K562 (cell line): ENCODE data around the gene HOMEZ. TPM values are rescaled to one million over a fixed set of nuclear protein-coding genes. Genes with fewer than 3 reads are reported as not detected.

Experiments
- BCOR ChIP-seq: fragments of 450-650 bp; IDR thresholded peaks from 2 replicates; pipeline ENCODE4 v1.6.1; 2016
- CEBPB ChIP-seq: fragments of 450-650 bp; IDR thresholded peaks from 2 replicates; pipeline ENCODE4 v1.6.1; 2016; ENCODE audit warnings: missing genetic modification characterization, missing compliant biosample characterization
- DDX20 ChIP-seq: fragments of 450-650 bp; IDR thresholded peaks from 2 replicates; pipeline ENCODE4 v1.6.1; 2016; ENCODE audit warnings: missing genetic modification characterization, low read depth, mild to moderate bottlenecking, missing compliant biosample characterization, moderate library complexity
- ETV6 ChIP-seq, 3 experiments: fragments of 150-350 bp in 1 of 3; sonication (generic) in 1 of 3; formaldehyde crosslinking in 1 of 3; IDR thresholded peaks; 2 replicates each; pipeline versions ENCODE4 v1.6.1 to v1.8.0; 2014 to 2022; ENCODE audit warnings: borderline replicate concordance in 2 of 3, low read depth in 2 of 3, antibody characterized with exemption in 1 of 3, low read length in 1 of 3, mild to moderate bottlenecking in 1 of 3, missing genetic modification reagents in 1 of 3
- EWSR1 ChIP-seq: fragments of 450-650 bp; IDR thresholded peaks from 2 replicates; pipeline ENCODE4 v1.6.1; 2018; ENCODE audit warnings: borderline replicate concordance, mild to moderate bottlenecking, low read depth, moderate library complexity; ENCODE audit not compliant: partially characterized antibody
- FOXK2 ChIP-seq, 2 experiments: fragments of 450-650 bp; IDR thresholded peaks in 1 of 2; conservative IDR thresholded peaks in 1 of 2; 2 replicates each; pipeline ENCODE4 v1.6.1; 2016; ENCODE audit warnings: low read depth in 2 of 2, mild to moderate bottlenecking in 1 of 2
- HNRNPK ChIP-seq: fragments of 200-400 bp; formaldehyde crosslinking; IDR thresholded peaks from one replicate; pipeline ENCODE4 v1.6.1; 2018; ENCODE audit warnings: mild to moderate bottlenecking, low read depth, low read length; ENCODE audit not compliant: poor library complexity, severe bottlenecking
- MIER1 ChIP-seq: fragments of 450-650 bp; IDR thresholded peaks from 2 replicates; pipeline ENCODE4 v1.6.1; 2016; ENCODE audit warnings: antibody characterized with exemption, mild to moderate bottlenecking, low read depth
- NR2F6 ChIP-seq: fragments of 450-650 bp; formaldehyde crosslinking; IDR thresholded peaks from 2 replicates; pipeline ENCODE4 v1.4.0; 2020; ENCODE audit warnings: mild to moderate bottlenecking
- NRF1 ChIP-seq, 2 experiments: fragments of 450-650 bp; IDR thresholded peaks in 1 of 2; conservative IDR thresholded peaks in 1 of 2; 2 replicates each; pipeline ENCODE4 v1.6.1; 2014; ENCODE audit warnings: mild to moderate bottlenecking in 2 of 2
- RHOXF2B ChIP-seq: fragments of 250-450 bp; sonication (Bioruptor Pico); conservative IDR thresholded peaks from 2 replicates; pipeline ENCODE4 v1.5.1; 2021
- SMARCE1 ChIP-seq: fragments of 450-650 bp; IDR thresholded peaks from 2 replicates; pipeline ENCODE4 v1.7.1; 2016; ENCODE audit warnings: mild to moderate bottlenecking
- TGIF2 ChIP-seq: sonication (generic); formaldehyde crosslinking; IDR thresholded peaks from 2 replicates; pipeline ENCODE4 v1.8.1; 2022; ENCODE audit warnings: mild to moderate bottlenecking, missing genetic modification reagents, moderate library complexity
- YY1 ChIP-seq, 3 experiments: IDR thresholded peaks; 2 replicates each; pipeline ENCODE4 v1.6.1; 2011; ENCODE audit warnings: low read length in 2 of 3, mild to moderate bottlenecking in 2 of 3, moderate library complexity in 2 of 3, borderline replicate concordance in 1 of 3, control low read depth in 1 of 3, low read depth in 1 of 3; ENCODE audit not compliant: insufficient read depth in 3 of 3, insufficient replicate concordance in 2 of 3, control insufficient read depth in 1 of 3, insufficient read length in 1 of 3; ENCODE audit errors: extremely low read depth in 1 of 3
- ZKSCAN8 ChIP-seq: fragments of 200-800 bp; sonication (Bioruptor generic); IDR thresholded peaks from 2 replicates; pipeline ENCODE4 v1.6.1; 2016; ENCODE audit warnings: missing genetic modification characterization, missing compliant biosample characterization
- ZNF175 ChIP-seq: fragments of 200-800 bp; sonication (Bioruptor generic); IDR thresholded peaks from 2 replicates; pipeline ENCODE4 v1.6.1; 2016; ENCODE audit warnings: low read depth, mild to moderate bottlenecking, missing genetic modification characterization, missing compliant biosample characterization
- ZNF431 ChIP-seq: sonication (generic); formaldehyde crosslinking; IDR thresholded peaks from 2 replicates; pipeline ENCODE4 v1.8.0; 2022; ENCODE audit warnings: mild to moderate bottlenecking, missing genetic modification reagents
- ZNF696 ChIP-seq: fragments of 250-450 bp; sonication (Bioruptor Pico); conservative IDR thresholded peaks from 2 replicates; pipeline ENCODE4 v1.4.0; 2020; ENCODE audit warnings: mild to moderate bottlenecking, moderate library complexity
- ZNF778 ChIP-seq: fragments of 450-650 bp; formaldehyde crosslinking; IDR thresholded peaks from 2 replicates; pipeline ENCODE4 v1.4.0; 2020; ENCODE audit warnings: mild to moderate bottlenecking, moderate library complexity
- polyA plus RNA-seq, 8 experiments: library from polyadenylated mRNA; depleted of rRNA in 4 of 8; stranded (reverse) in 5 of 8; unstranded in 3 of 8; fragments of >200 nt; fragmentation: Nextera tagmentation in 2 of 8; fragmentation: Illumina TruSeq in 1 of 8; extraction: Ambion mirVana in 2 of 8; extraction: Trizol in 1 of 8; gene quantifications; 2 replicates each; pipeline versions ENCODE4 v1.2.1 to v1.2.3, GENCODE V29; 2011 to 2014; ENCODE audit warnings: inconsistent platforms in 1 of 8, missing spikeins in 1 of 8
- total RNA-seq, 7 experiments: library from RNA; depleted of rRNA in 6 of 7; stranded (reverse); fragments of >200 nt in 6 of 7; fragmentation: Illumina TruSeq in 2 of 7; extraction: Trizol in 2 of 7; gene quantifications; 2 replicates each; pipeline versions ENCODE4 v1.2.1 to v1.2.3, GENCODE V29; 2011 to 2021; ENCODE audit warnings: low replicate concordance in 1 of 7
- TF ChIP-seq, protein P1 (sequence below): fragments of 250-450 bp; sonication (Bioruptor Pico); IDR thresholded peaks from 2 replicates; pipeline ENCODE4 v1.8.0; 2022; ENCODE audit warnings: moderate library complexity, mild to moderate bottlenecking, inconsistent platforms
- TF ChIP-seq, protein P2 (sequence below): sonication (generic); formaldehyde crosslinking; IDR thresholded peaks from 2 replicates; pipeline ENCODE4 v1.8.0; 2022; ENCODE audit warnings: mild to moderate bottlenecking, missing genetic modification reagents
- TF ChIP-seq, protein P3 (sequence below): sonication (generic); formaldehyde crosslinking; IDR thresholded peaks from 2 replicates; pipeline ENCODE4 v1.8.0; 2022; ENCODE audit warnings: mild to moderate bottlenecking, missing genetic modification reagents
- TF ChIP-seq, protein P4 (sequence below): fragments of 450-650 bp; IDR thresholded peaks from 2 replicates; pipeline ENCODE4 v1.6.1; 2017; ENCODE audit warnings: antibody characterized with exemption

Gene HOMEZ
- total and polyA plus RNA-seq, 9 of the 15 experiments (the other 6 are each of a cell fraction or from before 2014, with no cell fraction given) = 3.0 to 30.2 (median 16.9) TPM

DNA sequence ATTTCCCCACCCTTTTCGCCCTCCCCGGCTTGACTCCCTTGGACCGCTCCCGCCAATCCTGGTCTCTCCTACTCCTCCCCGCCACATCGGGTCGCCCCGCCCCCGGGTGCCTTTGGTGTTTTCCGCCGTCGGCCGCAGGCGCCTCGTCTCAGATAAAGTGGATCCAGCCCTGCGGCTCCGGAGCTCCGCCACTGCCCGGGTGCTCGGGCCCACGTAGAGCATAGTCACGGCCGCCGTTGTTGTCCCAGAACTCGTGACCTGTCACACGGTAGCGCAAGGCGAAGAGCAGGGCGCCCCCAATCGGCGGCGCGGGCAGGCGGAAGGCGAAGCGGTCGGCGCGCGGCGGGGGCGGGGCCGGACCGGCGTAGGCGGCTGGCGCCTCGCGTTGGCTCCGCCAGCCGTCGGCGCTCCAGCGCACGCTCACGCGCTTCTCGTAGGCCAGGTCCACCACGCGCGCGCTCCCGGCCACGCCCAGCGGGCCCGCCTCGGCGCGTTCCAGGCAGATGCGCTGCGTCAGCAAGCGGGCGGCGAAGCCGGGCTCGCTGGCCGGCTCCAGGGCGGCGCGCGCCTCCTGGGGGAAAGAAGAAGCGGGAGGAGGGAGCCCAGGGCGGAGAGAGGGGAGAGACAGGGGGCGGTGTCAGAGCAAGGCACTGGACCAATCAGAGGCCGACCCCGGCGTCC is 15.5 kb upstream of the HOMEZ start (continued):
- TF ChIP-seq, protein P1, sequence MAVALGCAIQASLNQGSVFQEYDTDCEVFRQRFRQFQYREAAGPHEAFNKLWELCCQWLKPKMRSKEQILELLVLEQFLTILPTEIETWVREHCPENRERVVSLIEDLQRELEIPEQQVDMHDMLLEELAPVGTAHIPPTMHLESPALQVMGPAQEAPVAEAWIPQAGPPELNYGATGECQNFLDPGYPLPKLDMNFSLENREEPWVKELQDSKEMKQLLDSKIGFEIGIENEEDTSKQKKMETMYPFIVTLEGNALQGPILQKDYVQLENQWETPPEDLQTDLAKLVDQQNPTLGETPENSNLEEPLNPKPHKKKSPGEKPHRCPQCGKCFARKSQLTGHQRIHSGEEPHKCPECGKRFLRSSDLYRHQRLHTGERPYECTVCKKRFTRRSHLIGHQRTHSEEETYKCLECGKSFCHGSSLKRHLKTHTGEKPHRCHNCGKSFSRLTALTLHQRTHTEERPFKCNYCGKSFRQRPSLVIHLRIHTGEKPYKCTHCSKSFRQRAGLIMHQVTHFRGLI = no peak
- TF ChIP-seq, protein P2, sequence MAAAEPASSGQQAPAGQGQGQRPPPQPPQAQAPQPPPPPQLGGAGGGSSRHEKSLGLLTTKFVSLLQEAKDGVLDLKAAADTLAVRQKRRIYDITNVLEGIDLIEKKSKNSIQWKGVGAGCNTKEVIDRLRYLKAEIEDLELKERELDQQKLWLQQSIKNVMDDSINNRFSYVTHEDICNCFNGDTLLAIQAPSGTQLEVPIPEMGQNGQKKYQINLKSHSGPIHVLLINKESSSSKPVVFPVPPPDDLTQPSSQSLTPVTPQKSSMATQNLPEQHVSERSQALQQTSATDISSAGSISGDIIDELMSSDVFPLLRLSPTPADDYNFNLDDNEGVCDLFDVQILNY (CRISPR knock-in tag) = no peak
- TF ChIP-seq ZNF431 (CRISPR knock-in tag) (no peak), ZNF696 (no peak), RHOXF2B (CRISPR knock-in tag) (no peak), ZNF175 (CRISPR knock-in tag) (peak; percentile 72), FOXK2 (conservative IDR thresholded peaks at IDR 0.05 in 1 of 2, IDR thresholded peaks at IDR 0.05 in 1 of 2; ENCODE audit: low read depth in 2 of 2) (peak; percentile 91 to 92), EWSR1 (no peak), DDX20 (tag) (no peak), NRF1 (conservative IDR thresholded peaks at IDR 0.05 in 1 of 2, IDR thresholded peaks at IDR 0.05 in 1 of 2) (peak; percentile 93 to 95), YY1 (IDR thresholded peaks at IDR 0.05; ENCODE audit: borderline replicate concordance in 1 of 3, control insufficient read depth in 1 of 3, extremely low read depth in 1 of 3, insufficient read depth in 3 of 3, insufficient read length in 1 of 3, insufficient replicate concordance in 2 of 3, low read depth in 1 of 3, low read length in 2 of 3) (peak in 1 of 3 experiments; percentile 78), TGIF2 (CRISPR knock-in tag) (no peak), SMARCE1 (no peak), HNRNPK (no peak), CEBPB (tag) (no peak), NR2F6 (CRISPR knock-in tag) (no peak), BCOR (peak; percentile 50; the same call in 1 of the 2 replicates), MIER1 (no peak), ZKSCAN8 (CRISPR knock-in tag) (no peak), ETV6 (IDR thresholded peaks at IDR 0.05; ENCODE audit: borderline replicate concordance in 1 of 2, low read depth in 2 of 2, low read length in 1 of 2) (no peak), ETV6 (CRISPR knock-in tag; IDR thresholded peaks at IDR 0.05; ENCODE audit: borderline replicate concordance) (peak; percentile 54; the same call in 1 of the 2 replicates), ZNF778 (no peak)
- TF ChIP-seq, protein P3, sequence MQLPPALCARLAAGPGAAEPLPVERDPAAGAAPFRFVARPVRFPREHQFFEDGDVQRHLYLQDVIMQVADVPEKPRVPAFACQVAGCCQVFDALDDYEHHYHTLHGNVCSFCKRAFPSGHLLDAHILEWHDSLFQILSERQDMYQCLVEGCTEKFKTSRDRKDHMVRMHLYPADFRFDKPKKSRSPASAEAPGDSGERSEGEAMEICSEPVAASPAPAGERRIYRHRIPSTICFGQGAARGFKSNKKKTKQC (CRISPR knock-in tag) = no peak; the same call in none of the 2 replicates
- TF ChIP-seq, protein P4, sequence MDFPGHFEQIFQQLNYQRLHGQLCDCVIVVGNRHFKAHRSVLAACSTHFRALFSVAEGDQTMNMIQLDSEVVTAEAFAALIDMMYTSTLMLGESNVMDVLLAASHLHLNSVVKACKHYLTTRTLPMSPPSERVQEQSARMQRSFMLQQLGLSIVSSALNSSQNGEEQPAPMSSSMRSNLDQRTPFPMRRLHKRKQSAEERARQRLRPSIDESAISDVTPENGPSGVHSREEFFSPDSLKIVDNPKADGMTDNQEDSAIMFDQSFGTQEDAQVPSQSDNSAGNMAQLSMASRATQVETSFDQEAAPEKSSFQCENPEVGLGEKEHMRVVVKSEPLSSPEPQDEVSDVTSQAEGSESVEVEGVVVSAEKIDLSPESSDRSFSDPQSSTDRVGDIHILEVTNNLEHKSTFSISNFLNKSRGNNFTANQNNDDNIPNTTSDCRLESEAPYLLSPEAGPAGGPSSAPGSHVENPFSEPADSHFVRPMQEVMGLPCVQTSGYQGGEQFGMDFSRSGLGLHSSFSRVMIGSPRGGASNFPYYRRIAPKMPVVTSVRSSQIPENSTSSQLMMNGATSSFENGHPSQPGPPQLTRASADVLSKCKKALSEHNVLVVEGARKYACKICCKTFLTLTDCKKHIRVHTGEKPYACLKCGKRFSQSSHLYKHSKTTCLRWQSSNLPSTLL = no peak
